ENCODE measurements around the gene MTX2.
A peak's percentile ranks its signal among the peaks of the same experiment; 100 is the strongest.
"Not testable (repeated sequence)": the region's sequence is repeated elsewhere in the genome, so short reads cannot be mapped to it uniquely, and the experiment has no call there.

MTX2 gene

GRCh38 chr2:176356251-176356650, 87.0 kb downstream of the MTX2 start:
- no peak overlapping the region for H3K4me3 ChIP-seq (ENCODE audit: low read length)
- DNase-seq (ENCODE audit: low read depth, low spot score): no peak

GRCh38 chr2:176364273-176364977, 95.2 kb downstream of the MTX2 start:
- DNase-seq (ENCODE audit: low read depth, low spot score): no peak
- no peak overlapping the region for H3K4me3 ChIP-seq (ENCODE audit: low read length)

- DNase-seq (ENCODE audit: low read depth, low spot score): no peak
Measured at GRCh38 chr2:176368349-176368748, 99.1 kb downstream of the MTX2 start.

GRCh38 chr2:176370467-176371171, 101.4 kb downstream of the MTX2 start:
- no peak for DNase-seq (ENCODE audit: low read depth, low spot score)
- H3K4me3 ChIP-seq (ENCODE audit: low read length): no peak overlapping the region

More at GRCh38 chr2:176368349-176368748, 99.1 kb downstream of the MTX2 start:
- H3K4me3 ChIP-seq (ENCODE audit: low read length): no peak overlapping the region

- not testable (repeated sequence) for DNase-seq (ENCODE audit: low read depth, low spot score); H3K4me3 ChIP-seq (ENCODE audit: low read length)
Measured at GRCh38 chr2:176373155-176373554, 103.9 kb downstream of the MTX2 start.

- no peak for DNase-seq (ENCODE audit: low read depth, low spot score)
Measured at GRCh38 chr2:176378323-176378722, 109.1 kb downstream of the MTX2 start.

GRCh38 chr2:176380341-176380740, 111.1 kb downstream of the MTX2 start:
- DNase-seq (ENCODE audit: low read depth, low spot score): no peak
- H3K4me3 ChIP-seq (ENCODE audit: low read length): no peak overlapping the region

More at GRCh38 chr2:176378323-176378722, 109.1 kb downstream of the MTX2 start:
- H3K4me3 ChIP-seq (ENCODE audit: low read length): no peak overlapping the region

GRCh38 chr2:176383100-176383499, 113.9 kb downstream of the MTX2 start:
- DNase-seq (ENCODE audit: low read depth, low spot score): no peak
- no peak overlapping the region for H3K4me3 ChIP-seq (ENCODE audit: low read length)

- no peak overlapping the region for H3K4me3 ChIP-seq (ENCODE audit: low read length)
- DNase-seq (ENCODE audit: low read depth, low spot score): no peak
Measured at GRCh38 chr2:176383836-176384442, 114.7 kb downstream of the MTX2 start.

- no peak overlapping the region for H3K4me3 ChIP-seq (ENCODE audit: low read length)
- DNase-seq (ENCODE audit: low read depth, low spot score): no peak
Measured at GRCh38 chr2:176385219-176385759, 116.0 kb downstream of the MTX2 start.

- peak; percentile 8 for DNase-seq (ENCODE audit: low read depth, low spot score)
- no peak overlapping the region for H3K4me3 ChIP-seq (ENCODE audit: low read length)
Measured at GRCh38 chr2:176385838-176386237, 116.6 kb downstream of the MTX2 start.
